HG03095 (cell line): ENCODE results near the gene SDF4.
"Not testable (repeated sequence)": the region's sequence is repeated elsewhere in the genome, so short reads cannot be mapped to it uniquely, and the experiment has no call there.

ENCODE experiments used
- ATAC-seq: cut with Tn5 transposase; IDR thresholded peaks from one replicate; pipeline ENCODE4 v1.9.1; 2021; ENCODE audit warnings: moderate library complexity; ENCODE audit not compliant: unreplicated experiment

SDF4 gene

GRCh38 chr1:1199961-1200875 is 31.6 kb downstream of the SDF4 start:
- ATAC-seq, result no peak

DNA sequence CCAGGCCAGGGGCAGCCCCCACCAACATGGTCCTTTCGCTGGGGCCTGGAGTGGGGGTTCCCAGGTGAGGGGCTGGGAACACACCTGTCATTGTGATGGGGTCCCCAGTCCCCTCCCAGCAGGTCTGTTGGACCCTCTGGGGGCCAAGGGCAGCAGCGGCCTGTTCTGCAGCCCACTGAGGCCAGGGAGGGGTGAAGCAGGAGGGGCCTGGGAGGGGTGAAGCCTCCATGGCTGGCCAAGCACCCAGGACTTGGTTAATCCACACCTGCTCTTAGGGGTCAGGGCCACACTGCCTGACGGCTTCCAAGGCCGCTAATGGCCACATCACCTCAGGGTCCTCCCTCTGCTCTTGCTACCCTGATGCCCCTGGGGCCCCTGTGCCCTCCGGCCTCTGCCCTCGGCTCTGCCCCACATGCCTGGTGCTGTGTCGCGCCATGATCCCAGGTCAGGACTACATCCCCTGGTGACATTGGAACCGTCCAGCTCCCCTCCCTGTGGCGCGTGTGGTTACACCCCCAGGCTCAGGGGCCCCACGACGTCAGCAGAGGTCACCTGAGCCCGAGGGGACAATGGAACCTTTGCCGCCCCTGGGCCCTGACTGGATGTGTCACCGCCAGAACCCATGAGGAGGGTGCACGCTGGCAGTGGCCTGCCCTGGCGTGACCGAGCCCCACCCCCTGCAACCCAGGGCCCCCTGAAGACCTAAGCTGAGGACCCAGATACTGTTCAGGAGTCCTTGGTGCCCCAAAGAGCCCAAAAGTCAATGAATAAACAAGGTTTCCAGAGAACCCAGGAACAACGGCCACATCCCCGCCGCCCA is 32.5 kb downstream of the SDF4 start:
- ATAC-seq, result no peak

DNA sequence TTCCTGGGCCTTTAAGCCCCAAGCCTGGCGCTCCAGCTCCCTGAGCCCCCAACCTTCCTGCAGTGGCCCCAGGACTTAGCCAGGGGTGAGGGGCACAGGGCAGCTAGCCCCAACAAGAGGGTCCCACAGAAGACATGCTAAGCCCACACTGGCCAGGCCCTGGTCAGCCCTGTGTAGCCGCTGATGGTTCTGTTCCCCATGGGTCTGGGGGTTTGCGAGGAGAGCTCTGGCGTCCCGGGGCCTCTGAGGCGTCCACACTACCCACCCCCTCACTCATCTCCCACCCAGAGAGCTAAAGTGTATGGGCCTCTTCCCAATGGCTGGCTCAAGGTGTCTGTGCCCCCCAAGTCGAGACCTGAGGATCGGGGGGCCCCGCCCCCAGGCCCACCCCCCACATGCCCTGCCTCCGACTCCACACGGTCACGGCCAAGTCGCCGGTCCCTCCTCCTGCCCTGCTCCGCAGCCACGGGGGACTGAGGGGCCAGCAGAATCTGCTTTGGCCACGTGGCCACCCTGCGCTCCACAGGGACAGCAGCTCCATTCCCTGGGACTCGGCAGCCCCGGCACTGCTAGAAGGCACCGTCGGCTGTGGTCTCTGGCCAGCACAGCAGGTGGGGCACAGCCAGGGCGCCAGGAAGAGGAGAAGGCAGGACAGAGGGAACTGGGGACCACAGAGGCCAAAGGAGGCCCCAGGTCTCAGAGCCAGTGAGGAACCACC is 33.2 kb downstream of the SDF4 start:
- no peak for ATAC-seq

DNA sequence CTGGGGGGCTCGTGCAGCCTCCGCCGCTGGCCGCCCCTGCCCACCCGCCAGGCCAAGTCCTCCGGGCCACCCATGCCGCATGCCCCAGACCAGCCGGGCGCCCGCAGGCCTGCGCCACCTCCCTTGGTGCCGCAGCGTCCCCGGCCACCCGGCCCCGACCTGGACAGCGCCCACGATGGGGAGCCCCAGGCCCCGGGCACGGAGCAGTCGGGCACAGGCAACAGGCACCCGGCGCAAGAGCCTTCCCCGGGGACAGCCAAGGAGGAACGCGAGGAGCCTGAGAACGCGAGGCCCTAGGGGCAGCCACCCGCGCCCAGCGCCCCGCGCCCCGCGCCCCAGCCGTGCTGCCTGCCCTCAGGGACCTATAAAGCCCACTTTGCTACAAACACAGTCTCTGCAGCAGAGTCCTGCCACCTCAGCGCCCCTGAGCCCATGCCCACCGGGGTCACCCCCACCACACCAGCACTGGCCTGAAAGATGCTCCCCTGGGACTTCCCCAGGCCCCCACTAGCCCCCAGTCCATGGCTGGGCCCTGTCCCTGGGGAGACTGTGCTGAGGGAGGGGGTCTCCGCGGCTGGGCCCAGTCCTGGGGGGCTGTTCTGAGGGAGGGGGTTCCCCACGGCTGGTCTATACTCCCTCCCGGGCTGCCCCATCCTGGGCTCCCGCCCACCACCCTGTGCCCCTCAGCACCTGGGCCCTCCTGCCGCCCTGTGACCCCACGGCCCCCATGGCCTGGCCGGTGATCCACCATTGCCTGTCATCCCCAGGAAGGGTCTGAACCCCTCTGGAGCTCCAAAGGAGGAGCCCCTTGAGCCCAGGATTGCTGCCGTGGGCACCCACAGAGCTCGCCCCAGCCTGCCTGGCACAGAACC is 34.0 kb downstream of the SDF4 start:
- ATAC-seq, result no peak

DNA sequence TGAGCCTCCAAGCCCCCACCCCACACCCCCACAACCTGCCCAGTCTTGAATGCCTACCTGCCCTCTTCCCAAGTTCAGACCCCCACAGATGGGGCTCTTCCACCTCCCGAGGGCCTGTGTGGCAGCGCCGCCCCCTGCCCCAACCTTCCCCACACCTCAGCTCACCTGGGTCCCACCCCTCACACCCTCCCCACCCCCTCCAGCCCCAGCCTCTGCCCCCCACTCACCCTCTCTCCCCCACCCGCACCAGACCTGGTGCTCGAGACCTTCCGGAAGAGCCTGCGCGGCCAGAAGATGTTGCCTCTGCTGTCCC is 34.7 kb downstream of the SDF4 start:
- no peak for ATAC-seq

GRCh38 chr1:1196431-1197187 is 35.2 kb downstream of the SDF4 start:
- ATAC-seq, result no peak

DNA sequence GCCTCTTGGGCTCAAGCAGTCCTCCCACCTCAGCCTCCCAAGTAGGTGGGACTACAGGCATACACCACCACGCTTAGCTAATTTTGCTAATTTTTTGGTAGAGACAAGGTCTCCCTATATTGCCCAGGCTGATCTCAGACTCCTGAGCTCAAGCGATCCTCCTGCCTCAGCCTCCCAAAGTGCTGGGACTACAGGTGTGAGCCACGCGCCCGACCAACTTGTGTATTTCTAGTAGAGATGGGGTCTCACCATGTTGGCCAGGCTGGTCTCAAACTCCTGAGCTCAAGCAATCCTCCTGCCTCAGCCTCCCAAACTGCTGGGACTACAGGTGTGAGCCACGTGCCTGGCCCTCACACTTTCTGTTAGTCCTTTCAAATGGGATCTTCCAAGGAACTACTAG is 36.1 kb downstream of the SDF4 start:
- not testable (repeated sequence) for ATAC-seq

GRCh38 chr1:1194723-1195122 is 37.1 kb downstream of the SDF4 start:
- ATAC-seq, result no peak

DNA sequence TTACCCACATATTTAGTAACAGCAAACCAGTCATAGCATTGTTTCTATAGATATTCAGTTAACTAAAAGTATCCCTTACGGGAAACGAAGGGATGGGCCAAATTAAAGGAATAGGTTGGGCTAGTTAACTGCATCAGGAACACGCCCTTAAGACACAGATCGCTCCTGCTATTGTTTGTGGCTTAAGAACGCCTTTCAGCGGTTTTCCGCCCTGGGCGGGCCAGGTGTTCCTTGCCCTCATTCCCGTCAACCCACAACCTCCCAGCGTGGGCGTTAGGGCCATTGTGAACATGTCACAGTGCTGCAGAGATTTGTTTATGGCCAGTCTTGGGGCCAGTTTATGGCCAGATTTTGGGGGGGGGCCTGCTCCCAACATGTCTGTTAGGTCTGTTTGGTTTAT is 40.1 kb downstream of the SDF4 start:
- no peak for ATAC-seq

DNA sequence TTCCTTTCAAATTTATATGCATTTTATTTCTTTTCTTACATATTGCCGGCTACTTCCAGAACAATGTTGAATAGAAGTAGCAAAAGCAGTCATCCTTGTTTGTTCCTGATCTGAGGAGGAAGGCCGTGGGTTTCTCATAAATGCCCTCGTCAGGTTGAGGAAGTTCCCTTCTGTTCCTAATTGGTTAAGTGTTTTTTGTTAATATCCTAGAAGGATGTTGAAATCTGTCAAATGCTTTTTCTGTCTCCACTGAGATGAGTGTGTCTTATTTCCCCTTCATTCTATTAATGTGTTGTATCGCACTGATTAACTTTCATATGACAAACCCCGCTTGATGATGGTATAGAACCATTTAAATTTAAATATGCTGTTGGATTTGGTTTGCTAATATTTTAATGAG is 42.7 kb downstream of the SDF4 start:
- ATAC-seq, result no peak

- no peak for ATAC-seq
These were observed 43.9 kb downstream of the SDF4 start for GRCh38 chr1:1187938-1188337.

- no peak for ATAC-seq
These were observed 46.6 kb downstream of the SDF4 start for GRCh38 chr1:1185101-1185765.

DNA sequence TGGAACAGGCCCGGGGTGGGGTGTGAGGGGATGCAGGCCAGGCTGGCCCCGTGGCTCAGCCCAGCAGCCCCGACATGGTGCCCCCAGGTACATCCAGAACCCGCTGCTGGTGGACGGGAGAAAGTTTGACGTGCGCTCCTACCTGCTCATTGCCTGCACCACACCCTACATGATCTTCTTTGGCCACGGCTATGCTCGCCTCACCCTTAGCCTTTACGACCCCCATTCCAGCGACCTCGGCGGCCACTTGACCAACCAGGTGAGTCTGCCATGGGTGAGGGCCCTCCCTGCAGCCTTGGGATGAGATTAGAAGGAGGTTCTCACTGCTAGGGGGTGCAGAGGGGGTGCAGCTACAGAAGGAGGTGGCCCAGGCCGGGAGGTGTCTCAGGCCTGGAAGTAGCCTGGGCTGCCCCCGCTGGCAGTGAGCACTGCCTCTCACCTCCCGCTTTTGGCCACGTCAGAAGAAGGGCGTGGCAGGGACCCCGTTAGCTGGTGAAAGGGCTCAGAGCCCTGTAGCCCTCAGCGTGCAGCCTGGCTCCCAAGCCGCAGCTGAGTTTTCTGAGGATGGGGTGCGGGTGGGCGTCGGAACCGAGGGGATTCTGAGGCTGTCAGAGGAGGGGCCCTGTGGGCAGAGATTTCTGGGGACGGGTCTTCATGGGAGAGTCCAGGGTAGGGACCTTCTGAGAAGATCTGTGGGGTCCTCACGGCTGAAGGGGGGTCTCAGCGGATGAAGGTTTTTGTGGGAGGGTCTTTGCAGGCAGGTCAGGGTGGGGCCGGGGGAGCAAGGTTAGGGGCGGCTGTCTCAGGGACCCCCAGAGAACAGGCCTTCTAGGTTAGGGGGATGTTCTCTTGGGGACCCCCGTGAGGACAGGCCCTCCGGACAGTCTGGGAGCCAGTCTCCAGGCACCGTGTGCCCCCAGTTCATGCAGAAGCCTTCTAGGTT is 47.7 kb downstream of the SDF4 start:
- no peak for ATAC-seq

GRCh38 chr1:1183221-1183747 is 48.5 kb downstream of the SDF4 start:
- no peak for ATAC-seq

DNA sequence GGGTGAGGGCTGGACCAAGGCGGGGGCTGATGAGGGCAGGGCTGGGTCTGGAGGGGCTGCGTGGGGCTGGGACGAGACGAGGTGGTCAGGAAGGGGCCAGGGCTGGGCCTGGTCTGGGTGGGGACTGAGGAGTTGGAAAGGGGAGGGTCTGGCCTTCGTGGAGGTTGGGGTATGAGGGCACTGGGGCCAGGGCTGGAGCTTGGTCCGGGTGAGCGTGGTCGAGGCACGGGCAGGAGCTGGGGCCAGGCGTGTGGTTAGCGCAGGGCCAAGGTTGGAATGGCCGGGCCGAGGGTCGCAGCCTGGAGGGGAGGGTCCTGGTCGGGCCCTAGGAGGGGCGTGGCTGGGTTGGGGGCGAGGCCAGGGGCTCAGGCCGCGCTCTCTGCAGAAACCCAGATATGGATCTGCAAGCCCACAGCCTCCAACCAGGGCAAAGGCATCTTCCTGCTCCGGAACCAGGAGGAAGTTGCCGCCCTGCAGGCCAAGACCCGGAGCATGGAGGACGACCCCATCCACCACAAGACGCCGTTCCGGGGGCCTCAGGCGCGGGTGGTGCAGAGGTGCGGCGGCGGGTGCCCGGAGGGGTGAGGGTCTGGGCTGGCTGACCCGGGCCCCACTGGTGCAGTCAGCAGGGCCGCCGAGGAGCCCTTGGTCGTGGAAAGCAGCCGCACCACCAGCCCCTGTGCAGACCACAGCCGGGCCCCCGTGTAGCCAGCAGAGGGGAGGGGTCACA is 49.1 kb downstream of the SDF4 start:
- no peak for ATAC-seq

DNA sequence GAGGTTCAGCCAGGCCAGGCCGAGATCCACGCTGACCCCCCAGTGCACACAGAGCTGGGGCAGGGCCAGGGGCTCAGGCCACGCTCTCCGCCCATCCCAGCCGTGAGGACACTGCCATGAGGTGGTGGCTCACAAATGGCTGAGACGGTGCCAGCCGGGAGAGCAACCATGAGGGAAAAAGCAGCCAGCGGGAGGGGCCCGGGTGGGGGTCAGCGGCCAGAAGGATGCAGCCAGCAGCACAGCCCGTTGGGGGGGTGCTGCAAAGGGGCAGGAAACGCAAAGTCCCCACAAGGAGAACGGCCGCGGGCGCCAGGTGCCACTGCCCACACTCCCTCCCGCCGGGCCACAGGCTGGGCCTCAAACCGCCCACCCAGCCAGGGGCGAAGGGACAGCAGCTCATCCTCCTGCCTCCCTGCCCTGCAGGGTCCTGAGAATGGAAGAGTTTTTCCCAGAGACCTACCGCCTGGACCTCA is 49.8 kb downstream of the SDF4 start:
- no peak for ATAC-seq
